OCI-LY3 (cell line): ENCODE data around the gene RIMKLA.

Experiments used
- EZH2phosphoT487 ChIP-seq: fragments of 200-600 bp; shearing (Covaris generic); IDR thresholded peaks from 2 replicates; pipeline ENCODE4 v1.6.1; 2018; ENCODE audit warnings: antibody characterized with exemption, mixed run types, low read depth
- TF ChIP-seq, protein P1 (sequence below): fragments of 200-600, 300-600 bp; sonication (generic); IDR thresholded peaks from 2 replicates; pipeline ENCODE4 v1.5.1; 2014; ENCODE audit warnings: antibody characterized with exemption, low read length, low read depth

- TF ChIP-seq, protein P1, sequence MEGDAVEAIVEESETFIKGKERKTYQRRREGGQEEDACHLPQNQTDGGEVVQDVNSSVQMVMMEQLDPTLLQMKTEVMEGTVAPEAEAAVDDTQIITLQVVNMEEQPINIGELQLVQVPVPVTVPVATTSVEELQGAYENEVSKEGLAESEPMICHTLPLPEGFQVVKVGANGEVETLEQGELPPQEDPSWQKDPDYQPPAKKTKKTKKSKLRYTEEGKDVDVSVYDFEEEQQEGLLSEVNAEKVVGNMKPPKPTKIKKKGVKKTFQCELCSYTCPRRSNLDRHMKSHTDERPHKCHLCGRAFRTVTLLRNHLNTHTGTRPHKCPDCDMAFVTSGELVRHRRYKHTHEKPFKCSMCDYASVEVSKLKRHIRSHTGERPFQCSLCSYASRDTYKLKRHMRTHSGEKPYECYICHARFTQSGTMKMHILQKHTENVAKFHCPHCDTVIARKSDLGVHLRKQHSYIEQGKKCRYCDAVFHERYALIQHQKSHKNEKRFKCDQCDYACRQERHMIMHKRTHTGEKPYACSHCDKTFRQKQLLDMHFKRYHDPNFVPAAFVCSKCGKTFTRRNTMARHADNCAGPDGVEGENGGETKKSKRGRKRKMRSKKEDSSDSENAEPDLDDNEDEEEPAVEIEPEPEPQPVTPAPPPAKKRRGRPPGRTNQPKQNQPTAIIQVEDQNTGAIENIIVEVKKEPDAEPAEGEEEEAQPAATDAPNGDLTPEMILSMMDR: no peak
- TF ChIP-seq EZH2phosphoT487: no peak
These were observed 80.6 kb downstream of the RIMKLA start for GRCh38 chr1:42461196-42461595.
